Skeletal muscle tissue (tissue), 4 donors: ENCODE data around the gene MGAT5B. TPM values are rescaled to one million over a fixed set of nuclear protein-coding genes. Genes with fewer than 3 reads are reported as not detected.

Experiments
- H3K27ac ChIP-seq: one replicate; pipeline ENCODE4 v1.7.0; 2013; ENCODE audit warnings: mild to moderate bottlenecking, low read depth, low read length, inconsistent platforms
- H3K27me3 ChIP-seq, 3 donors: one replicate each; pipeline ENCODE4 v1.7.0; 2013; ENCODE audit warnings: low read length in 3 of 3; ENCODE audit not compliant: control insufficient read depth in 3 of 3, insufficient read depth in 3 of 3
- H3K36me3 ChIP-seq, 3 donors: one replicate each; pipeline ENCODE4 v1.7.0; 2013; ENCODE audit warnings: low read length in 3 of 3; ENCODE audit not compliant: control insufficient read depth in 3 of 3, insufficient read depth in 3 of 3
- H3K4me1 ChIP-seq, 3 donors: one replicate each; pipeline ENCODE4 v1.7.0; 2013; ENCODE audit warnings: low read length in 3 of 3, mild to moderate bottlenecking in 3 of 3; ENCODE audit not compliant: control insufficient read depth in 3 of 3, insufficient read depth in 3 of 3
- H3K4me3 ChIP-seq, 3 donors: one replicate each; pipeline ENCODE4 v1.7.0; 2013; ENCODE audit warnings: low read length in 3 of 3
- H3K9ac ChIP-seq, 3 donors: one replicate each; pipeline ENCODE4 v1.7.0; 2013; ENCODE audit warnings: low read length in 3 of 3, mild to moderate bottlenecking in 3 of 3, moderate library complexity in 2 of 3, low read depth in 1 of 3
- H3K9me3 ChIP-seq, 3 donors: one replicate each; pipeline ENCODE4 v1.7.0; 2013; ENCODE audit warnings: low read length in 3 of 3; ENCODE audit not compliant: control insufficient read depth in 3 of 3
- total RNA-seq: library from RNA; depleted of rRNA; stranded (reverse); fragments of >200 nt; gene quantifications from one replicate; pipeline ENCODE4 v1.2.3, GENCODE V29; 2014
- donor health status: Osteomylitis.

MGAT5B gene
- total RNA-seq, 1 donor from 2014 or later, result not detected

DNA sequence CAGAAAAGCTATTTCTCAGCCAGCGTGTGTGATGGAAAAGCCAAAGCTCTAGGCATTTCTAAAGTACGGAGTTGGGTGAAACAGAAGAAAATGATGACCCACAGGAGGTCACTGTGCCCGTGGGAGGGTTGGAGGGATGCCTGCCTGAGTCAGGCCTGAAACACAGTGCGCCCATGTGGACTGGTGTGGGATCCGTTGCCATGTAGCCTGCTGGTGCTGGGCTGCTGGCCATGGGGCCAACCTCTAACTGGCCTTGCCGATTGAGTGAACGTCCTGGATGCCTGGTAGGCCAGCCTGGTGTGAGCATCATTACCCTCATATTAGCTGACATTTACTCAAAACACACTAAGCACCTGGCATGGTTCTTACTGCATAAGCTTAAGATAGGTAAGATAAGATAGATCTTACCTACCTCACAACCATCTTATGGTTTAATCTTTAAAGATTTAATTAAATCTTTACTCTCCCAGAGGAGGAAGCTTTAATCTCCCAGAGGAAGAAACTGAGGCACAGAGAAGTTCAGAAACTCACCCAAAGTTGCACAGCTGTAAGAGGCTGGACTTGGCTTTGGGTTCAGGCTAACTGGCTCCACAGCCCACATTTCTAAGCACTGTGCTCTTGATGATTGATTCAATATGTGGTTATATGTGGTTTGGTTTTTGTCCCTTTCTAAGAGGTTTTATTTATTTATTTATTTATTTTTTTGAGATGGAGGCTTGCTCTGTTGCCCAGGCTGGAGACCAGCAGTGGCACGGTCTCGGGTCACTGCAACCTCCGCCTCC, 15.7 kb downstream of the MGAT5B start:
- Histone ChIP-seq H3K36me3 (no peaks in the 10 kb centered on the region), H3K4me3 (no peak overlapping the region), H3K4me1 (no peaks in the 10 kb centered on the region), H3K27me3 (peaks cover under 1 to 42% (median 38%) of the 10 kb centered on the region in 3 donors), H3K27ac (no peak overlapping the region), H3K9ac (no peak overlapping the region), H3K9me3 (no peaks in the 10 kb centered on the region)

DNA sequence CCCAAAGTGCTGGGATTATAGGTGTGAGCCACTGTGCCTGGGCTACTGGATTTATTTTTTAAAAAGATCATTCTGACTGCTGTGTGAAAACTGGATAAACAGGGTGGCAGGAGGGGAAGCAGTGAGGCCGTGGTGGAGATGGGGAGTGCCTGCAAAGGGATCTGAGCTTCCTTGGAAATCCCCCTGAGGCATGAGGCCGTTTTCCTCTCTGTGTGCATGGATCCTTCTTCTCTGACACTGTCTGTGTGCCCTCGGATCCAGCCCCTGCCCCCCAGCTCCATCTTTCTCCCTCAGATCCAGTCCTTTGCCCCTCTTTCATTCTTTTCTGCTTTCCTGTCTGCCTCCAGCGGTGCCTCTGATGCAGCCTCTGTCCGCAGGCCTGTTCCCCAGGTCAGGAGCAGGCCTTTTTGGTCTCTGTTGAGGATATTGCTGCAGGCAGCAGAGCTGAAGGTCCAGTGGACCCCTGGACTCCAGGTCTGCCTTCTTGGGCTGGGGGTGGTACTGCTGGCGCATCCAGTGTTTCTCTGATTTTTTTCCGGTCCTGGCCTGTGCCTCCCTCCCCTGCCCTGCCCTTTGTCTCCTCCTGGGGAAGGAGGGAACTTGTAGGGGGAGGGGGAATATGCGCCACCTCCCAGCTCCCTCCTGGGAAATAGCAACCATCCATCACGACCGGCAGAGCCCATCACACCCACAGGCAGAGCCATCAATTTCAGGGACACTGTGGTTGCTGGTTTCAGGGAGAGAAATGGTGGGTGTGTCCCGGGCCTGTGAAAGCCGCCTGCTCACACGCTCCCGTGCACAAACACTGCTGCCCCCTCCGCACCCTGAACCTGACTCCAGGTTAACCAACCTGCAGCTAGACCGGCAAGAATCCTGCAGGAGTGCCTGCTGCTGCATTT, 17.0 kb downstream of the MGAT5B start:
- no peaks in the 10 kb centered on the region for H3K4me1 ChIP-seq
- H3K36me3 ChIP-seq, result no peaks in the 10 kb centered on the region
- H3K27me3 ChIP-seq, result peaks cover 3 to 44% (median 34%) of the 10 kb centered on the region in 3 donors
- H3K9me3 ChIP-seq, result no peaks in the 10 kb centered on the region
- H3K27ac ChIP-seq, result no peak overlapping the region
- no peak overlapping the region for H3K4me3 ChIP-seq
- H3K9ac ChIP-seq, result no peak overlapping the region

DNA sequence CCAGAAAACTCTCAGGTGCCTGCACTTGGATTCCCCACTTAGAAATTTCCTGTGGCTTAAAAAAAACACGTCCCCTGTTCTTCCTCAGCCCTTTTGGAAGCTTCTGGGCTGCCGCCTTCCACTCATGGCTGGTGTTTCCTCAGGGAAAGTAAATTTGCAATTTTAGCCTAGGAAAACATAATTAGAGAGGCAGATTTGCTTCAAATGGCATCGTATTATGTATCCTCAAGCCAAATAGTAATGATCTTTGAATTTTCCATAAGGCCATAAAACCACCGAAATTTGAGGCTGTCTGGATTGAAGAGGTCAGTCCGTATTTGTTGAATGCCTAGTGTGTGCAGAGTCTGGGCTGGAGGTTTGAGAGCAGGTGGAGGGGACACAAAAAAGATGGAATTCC, 17.7 kb downstream of the MGAT5B start:
- Histone ChIP-seq H3K36me3 (no peaks in the 10 kb centered on the region), H3K9me3 (no peaks in the 10 kb centered on the region), H3K9ac (no peak overlapping the region), H3K4me3 (no peak overlapping the region), H3K27me3 (peaks cover 3 to 38% (median 28%) of the 10 kb centered on the region in 3 donors), H3K27ac (no peak overlapping the region), H3K4me1 (no peaks in the 10 kb centered on the region)

DNA sequence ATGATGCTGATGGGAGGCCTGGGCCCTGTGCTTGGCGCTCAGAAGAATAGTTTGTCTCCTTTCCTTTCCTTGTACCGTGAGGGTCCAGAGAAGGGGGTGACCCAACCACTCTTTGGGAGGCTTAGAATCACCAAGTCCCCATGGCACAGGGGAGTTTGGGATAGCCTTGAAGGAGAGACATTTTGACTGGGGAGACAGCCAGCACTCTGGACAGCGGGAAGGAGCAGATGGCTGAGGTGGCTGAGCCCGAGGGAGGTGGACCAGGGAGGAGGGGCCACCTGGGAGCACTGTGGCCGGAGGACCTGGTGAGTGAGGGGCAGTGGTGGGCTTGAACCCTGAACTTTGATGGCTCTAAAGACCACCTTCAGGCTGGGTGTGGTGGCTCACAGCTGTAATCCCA, 18.2 kb downstream of the MGAT5B start:
- H3K4me1 ChIP-seq, result no peaks in the 10 kb centered on the region
- no peak overlapping the region for H3K27ac ChIP-seq
- no peaks in the 10 kb centered on the region for H3K36me3 ChIP-seq
- H3K9ac ChIP-seq, result no peak overlapping the region
- H3K4me3 ChIP-seq, result no peak overlapping the region
- no peaks in the 10 kb centered on the region for H3K9me3 ChIP-seq
- peaks cover 3 to 38% (median 23%) of the 10 kb centered on the region in 3 donors for H3K27me3 ChIP-seq

DNA sequence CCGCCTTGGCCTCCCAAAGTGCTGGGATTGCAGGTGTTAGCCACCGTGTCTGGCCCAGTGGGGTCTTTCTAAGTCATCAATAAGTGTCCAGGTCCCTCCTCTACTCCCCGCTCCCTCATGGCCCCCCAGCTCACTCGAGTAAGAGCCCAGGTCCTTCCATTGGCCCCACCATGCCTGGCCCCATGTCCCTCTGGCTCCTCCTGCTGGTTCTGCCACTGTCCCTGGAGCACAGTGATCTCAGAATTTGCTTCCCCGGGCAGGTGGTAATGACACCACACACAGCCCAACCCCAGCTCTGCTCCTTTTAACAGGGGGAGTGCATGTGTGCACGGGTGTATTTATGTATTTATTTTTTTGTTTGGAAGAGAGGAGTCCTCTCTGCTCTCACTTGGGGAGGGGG, 19.6 kb downstream of the MGAT5B start:
- Histone ChIP-seq H3K36me3 (no peaks in the 10 kb centered on the region), H3K4me1 (no peaks in the 10 kb centered on the region), H3K4me3 (no peak overlapping the region), H3K9ac (no peak overlapping the region), H3K27ac (no peak overlapping the region), H3K9me3 (no peaks in the 10 kb centered on the region), H3K27me3 (peaks cover 3 to 38% (median 23%) of the 10 kb centered on the region in 3 donors)

DNA sequence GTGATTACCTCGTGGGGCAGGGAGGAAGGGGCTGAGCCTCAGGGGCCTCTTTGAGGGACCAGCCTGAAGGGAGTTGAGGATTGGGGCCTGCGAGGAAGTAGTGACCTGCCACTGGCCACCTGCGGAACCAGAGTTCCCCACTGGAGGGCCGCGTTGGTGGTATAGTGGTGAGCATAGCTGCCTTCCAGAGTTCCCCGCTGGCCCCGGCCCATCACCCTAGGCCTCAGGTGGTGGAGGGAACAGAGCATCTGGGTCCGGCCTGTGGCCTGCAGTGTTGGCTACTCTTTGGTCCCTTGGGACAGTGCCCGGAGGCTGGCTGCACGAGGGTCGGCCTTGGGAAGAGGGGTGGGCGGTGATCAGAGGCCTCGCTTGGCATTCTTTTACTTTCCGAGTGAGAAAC, 20.5 kb downstream of the MGAT5B start:
- peaks cover 3 to 38% (median 23%) of the 10 kb centered on the region in 3 donors for H3K27me3 ChIP-seq
- H3K36me3 ChIP-seq, result no peaks in the 10 kb centered on the region
- H3K9me3 ChIP-seq, result no peaks in the 10 kb centered on the region
- H3K4me3 ChIP-seq, result no peak overlapping the region
- H3K4me1 ChIP-seq, result no peaks in the 10 kb centered on the region
- H3K27ac ChIP-seq, result no peak overlapping the region
- no peak overlapping the region for H3K9ac ChIP-seq

DNA sequence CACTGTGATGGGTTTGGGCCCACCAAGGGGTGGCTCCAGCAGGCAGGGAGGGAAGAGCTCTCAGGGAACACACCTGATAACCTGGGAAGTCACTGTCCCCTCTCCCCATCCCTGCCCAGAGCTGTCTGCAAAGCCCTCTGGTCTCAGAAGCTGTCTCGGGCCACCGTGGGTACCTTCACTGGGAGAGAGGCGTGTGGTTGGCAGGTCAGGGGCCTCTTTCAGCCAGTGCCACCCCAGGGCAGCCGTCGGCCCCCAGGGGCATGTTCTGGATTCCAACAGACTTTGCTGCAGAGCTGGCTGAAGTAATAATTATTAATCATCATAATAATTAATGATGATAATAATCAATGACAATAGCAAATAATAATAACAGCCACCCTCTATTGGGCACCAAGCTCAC, 21.1 kb downstream of the MGAT5B start:
- Histone ChIP-seq H3K4me1 (no peaks in the 10 kb centered on the region), H3K4me3 (no peak overlapping the region), H3K36me3 (no peaks in the 10 kb centered on the region), H3K27ac (no peak overlapping the region), H3K9ac (no peak overlapping the region), H3K27me3 (peaks cover 3 to 38% (median 23%) of the 10 kb centered on the region in 3 donors), H3K9me3 (no peaks in the 10 kb centered on the region)

DNA sequence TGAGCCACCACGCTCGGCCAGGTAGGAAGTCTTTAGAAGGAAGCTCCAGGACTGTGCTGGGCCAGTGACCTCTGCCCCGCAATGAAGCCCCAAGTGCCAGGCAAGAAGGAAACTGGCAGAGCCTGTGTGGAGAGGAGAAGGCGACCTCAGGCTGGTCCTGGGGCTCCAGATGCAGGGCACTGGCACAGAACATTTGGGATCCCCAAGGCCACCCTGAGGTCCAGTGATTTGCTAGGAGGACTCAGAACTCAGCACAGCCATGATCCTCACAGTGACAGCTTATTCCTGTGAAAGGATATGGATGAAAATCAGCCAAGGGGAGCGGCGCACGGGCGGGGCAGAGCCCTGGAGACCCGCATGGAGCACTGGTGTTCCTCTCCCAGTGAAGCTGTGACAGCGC, 24.1 kb downstream of the MGAT5B start:
- Histone ChIP-seq H3K4me1 (no peaks in the 10 kb centered on the region), H3K27me3 (peaks cover 3 to 21% (median 18%) of the 10 kb centered on the region in 3 donors), H3K9me3 (no peaks in the 10 kb centered on the region), H3K27ac (no peak overlapping the region), H3K36me3 (no peaks in the 10 kb centered on the region), H3K9ac (no peak overlapping the region), H3K4me3 (no peak overlapping the region)

DNA sequence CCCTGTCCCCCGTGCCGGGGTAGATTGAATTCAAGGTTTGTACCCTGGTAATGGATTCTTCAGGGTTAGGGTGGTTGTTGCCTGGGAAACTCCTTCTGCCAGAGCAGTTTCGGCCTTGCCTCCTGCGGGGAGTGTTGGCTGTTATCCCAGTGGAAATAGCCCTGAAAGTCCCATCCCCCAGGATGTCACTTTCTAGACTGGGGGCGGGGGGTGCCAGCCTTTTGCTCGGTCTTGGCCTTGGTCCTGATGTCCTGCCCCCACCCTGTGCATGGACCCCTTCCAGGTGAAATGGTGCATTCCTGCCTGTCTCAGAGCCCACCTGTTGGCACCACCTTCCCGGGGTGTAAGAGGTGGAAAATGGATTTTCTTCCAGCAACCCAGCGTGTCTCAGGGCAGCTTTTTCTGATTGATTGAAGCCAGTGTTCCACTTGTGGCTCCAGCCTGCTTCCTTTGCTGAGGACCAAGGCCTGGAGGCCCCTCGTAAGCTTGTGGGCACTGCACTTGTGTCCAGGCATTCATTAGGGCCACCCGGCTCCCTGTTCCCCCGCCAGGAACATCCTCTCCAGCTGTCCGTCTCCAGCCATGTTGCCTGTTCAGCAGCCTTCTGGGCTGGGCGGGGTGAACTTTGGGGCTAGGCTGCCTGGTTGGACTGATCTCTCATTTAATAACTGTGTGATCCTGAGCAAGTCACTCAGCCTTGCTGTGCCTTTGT, 25.6 kb downstream of the MGAT5B start:
- no peaks in the 10 kb centered on the region for H3K4me1 ChIP-seq
- no peaks in the 10 kb centered on the region for H3K9me3 ChIP-seq
- H3K27ac ChIP-seq, result no peak overlapping the region
- no peak overlapping the region for H3K4me3 ChIP-seq
- H3K27me3 ChIP-seq, result peaks cover 4 to 11% (median 9%) of the 10 kb centered on the region in 3 donors
- no peaks in the 10 kb centered on the region for H3K36me3 ChIP-seq
- no peak overlapping the region for H3K9ac ChIP-seq
